ENCODE results near the gene WRNIP1.

Gene WRNIP1

DNA sequence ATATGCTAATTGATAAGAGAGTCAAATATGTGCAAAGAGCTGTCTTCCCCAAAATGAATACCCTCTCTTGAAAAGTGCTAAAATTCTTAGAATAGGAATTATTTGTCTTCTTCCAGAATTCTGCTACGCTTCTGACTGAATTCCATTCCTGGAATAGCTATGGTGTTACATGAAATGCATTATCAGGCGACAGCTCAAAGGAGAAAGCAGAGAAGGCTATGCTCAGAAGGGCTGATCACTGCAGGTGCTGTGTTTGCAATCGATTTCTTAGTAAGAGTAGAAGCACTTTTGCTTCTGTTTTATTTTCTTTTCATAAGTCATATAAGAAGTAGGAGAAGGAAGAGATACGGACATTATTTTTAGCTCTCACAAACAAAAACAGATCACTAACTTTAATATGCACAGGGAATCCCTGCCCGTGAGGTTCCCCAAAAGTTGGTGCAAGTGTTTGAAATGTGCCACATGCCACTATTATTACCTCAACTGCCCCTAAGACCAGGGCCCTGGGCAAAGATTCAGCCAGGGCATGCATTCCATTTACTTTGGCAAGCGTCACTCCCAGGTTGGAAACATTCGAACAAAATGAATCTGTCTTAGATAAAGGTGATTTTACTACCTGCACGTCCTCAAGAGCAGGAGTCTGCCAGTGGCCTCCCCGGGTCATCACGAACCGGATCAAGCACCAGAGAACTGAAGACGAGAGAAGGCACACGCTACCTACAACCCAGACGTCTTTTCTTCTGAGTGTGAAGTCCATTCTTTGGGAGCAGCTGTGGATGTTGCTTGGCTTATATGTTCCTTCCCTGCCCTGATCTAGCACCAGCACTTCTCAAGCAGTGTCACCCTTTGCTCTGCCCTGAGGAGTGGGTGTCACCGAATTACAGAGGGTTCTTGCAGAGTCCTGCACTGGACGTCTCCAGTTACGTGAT lies 21.6 kb upstream of the WRNIP1 start:
- Histone ChIP-seq H3K27me3 (no peaks in the 10 kb centered on the region), H3K9me3 (no peaks in the 10 kb centered on the region), H3K4me3 (ENCODE audit: low read depth in 1 of 2, low read length in 1 of 2) (no peak overlapping the region), H3K36me3 (no peaks in the 10 kb centered on the region), H3K27ac (no peak overlapping the region), H3K4me1 (ENCODE audit: control insufficient read depth in 1 of 2, insufficient read depth in 1 of 2, low read depth in 1 of 2, low read length in 1 of 2) (no peaks in the 10 kb centered on the region)
- no peak for TF ChIP-seq CTCF (IDR thresholded peaks at IDR 0.05)

- no peak overlapping the region for H3K27ac ChIP-seq
- no peaks in the 10 kb centered on the region for H3K27me3 ChIP-seq
- H3K9me3 ChIP-seq: no peaks in the 10 kb centered on the region
- TF ChIP-seq CTCF (IDR thresholded peaks at IDR 0.05): no peak
- no peaks in the 10 kb centered on the region for H3K4me1 ChIP-seq (ENCODE audit: control insufficient read depth in 1 of 2, insufficient read depth in 1 of 2, low read depth in 1 of 2, low read length in 1 of 2)
- no peak overlapping the region for H3K4me3 ChIP-seq (ENCODE audit: low read depth in 1 of 2, low read length in 1 of 2)
- H3K36me3 ChIP-seq: no peaks in the 10 kb centered on the region
Measured at GRCh38 chr6:2744209-2744771, 20.9 kb upstream of the WRNIP1 start.

DNA sequence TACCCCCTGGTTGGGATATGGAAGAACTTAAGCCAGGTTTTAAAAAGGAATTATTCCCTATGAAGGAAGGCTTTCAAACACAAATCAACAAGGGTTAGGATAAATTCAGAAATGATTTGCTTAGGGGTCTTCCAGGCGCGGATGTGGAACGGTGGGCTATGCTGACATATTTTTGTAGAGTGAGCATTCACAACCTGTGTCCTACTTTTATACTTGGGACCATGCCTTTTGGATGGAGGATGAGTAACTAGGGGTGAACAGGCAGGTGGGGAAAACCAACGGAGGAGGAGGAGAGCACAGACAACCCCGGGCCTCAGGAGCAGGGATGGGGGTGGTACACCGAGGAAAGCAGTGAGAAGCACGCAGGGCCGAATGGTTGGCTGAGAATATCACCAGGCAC lies 20.4 kb upstream of the WRNIP1 start:
- Histone ChIP-seq H3K4me3 (ENCODE audit: low read depth in 1 of 2, low read length in 1 of 2) (no peak overlapping the region), H3K36me3 (no peaks in the 10 kb centered on the region), H3K27me3 (no peaks in the 10 kb centered on the region), H3K4me1 (ENCODE audit: control insufficient read depth in 1 of 2, insufficient read depth in 1 of 2, low read depth in 1 of 2, low read length in 1 of 2) (peaks cover 0 to 3% of the 10 kb centered on the region in 2 experiments), H3K27ac (no peak overlapping the region), H3K9me3 (no peaks in the 10 kb centered on the region)
- no peak for TF ChIP-seq CTCF (IDR thresholded peaks at IDR 0.05)

GRCh38 chr6:2745246-2745645 lies 19.9 kb upstream of the WRNIP1 start:
- Histone ChIP-seq H3K27ac (no peak overlapping the region), H3K4me3 (ENCODE audit: low read depth in 1 of 2, low read length in 1 of 2) (no peak overlapping the region), H3K9me3 (no peaks in the 10 kb centered on the region), H3K27me3 (no peaks in the 10 kb centered on the region), H3K36me3 (no peaks in the 10 kb centered on the region), H3K4me1 (ENCODE audit: control insufficient read depth in 1 of 2, insufficient read depth in 1 of 2, low read depth in 1 of 2, low read length in 1 of 2) (peaks cover 0 to 8% of the 10 kb centered on the region in 2 experiments)
- no peak for TF ChIP-seq CTCF (IDR thresholded peaks at IDR 0.05)

DNA sequence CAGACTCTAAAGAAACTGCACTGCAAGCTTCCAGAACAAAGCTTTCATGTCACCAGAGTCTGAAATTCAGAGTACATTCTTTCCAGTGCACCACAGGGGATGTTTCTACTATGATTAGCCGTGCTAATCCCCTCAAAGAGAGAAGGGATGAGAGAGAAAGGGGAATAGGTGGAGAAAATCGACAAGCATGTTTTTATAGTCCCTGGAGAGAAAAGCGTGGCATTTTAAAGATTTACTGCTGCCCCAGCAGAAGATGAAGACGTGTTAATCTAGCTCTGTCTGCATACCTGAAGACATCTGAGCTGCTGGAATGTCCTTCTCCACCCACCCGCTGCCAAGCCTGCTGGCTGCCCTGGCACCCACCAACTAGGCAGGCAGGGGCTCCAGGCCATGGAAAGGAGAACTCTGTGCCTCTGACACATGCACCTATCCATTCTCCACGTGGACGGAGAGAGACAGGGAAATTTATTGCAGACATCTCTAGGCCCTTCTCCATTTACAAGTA lies 18.6 kb upstream of the WRNIP1 start:
- no peaks in the 10 kb centered on the region for H3K27me3 ChIP-seq
- TF ChIP-seq CTCF (IDR thresholded peaks at IDR 0.05): no peak
- no peaks in the 10 kb centered on the region for H3K36me3 ChIP-seq
- no peak overlapping the region for H3K27ac ChIP-seq
- H3K9me3 ChIP-seq: no peaks in the 10 kb centered on the region
- H3K4me3 ChIP-seq (ENCODE audit: low read depth in 1 of 2, low read length in 1 of 2): no peak overlapping the region
- peaks cover 0 to 8% of the 10 kb centered on the region in 2 experiments for H3K4me1 ChIP-seq (ENCODE audit: control insufficient read depth in 1 of 2, insufficient read depth in 1 of 2, low read depth in 1 of 2, low read length in 1 of 2)
